SK-N-MC (cell line): ENCODE measurements around the gene UQCRQ.

Experiments
- DNase-seq: peaks from one replicate; pipeline ENCODE4 v3.0.0-alpha.2; 2011; ENCODE audit warnings: low read depth, low spot score
- H3K27ac ChIP-seq: fragments of 200-600 bp; sonication (generic); 2 replicates; pipeline ENCODE4 v1.5.1; 2016; ENCODE audit warnings: mixed run types
- H3K36me3 ChIP-seq: fragments of 200-600 bp; sonication (generic); 2 replicates; pipeline ENCODE4 v1.6.1; 2017; ENCODE audit warnings: antibody characterized with exemption, low read length, mixed read lengths; ENCODE audit not compliant: insufficient read depth
- H3K4me3 ChIP-seq: fragments of 200-600 bp; sonication (generic); 2 replicates; pipeline ENCODE4 v1.5.1; 2016
- H3K9ac ChIP-seq: fragments of 200-600 bp; sonication (generic); 2 replicates; pipeline ENCODE4 v1.8.0; 2017; ENCODE audit warnings: mixed run types, mixed read lengths; ENCODE audit not compliant: insufficient read length
- H3K9me3 ChIP-seq: fragments of 200-600 bp; sonication (generic); 2 replicates; pipeline ENCODE4 v1.6.1; 2017; ENCODE audit warnings: low read depth, mild to moderate bottlenecking, antibody characterized with exemption, low read length, moderate library complexity, mixed read lengths
- EZH2 ChIP-seq: fragments of 200-600 bp; sonication (generic); IDR thresholded peaks from one replicate; pipeline ENCODE4 v1.6.1; 2017; ENCODE audit warnings: antibody characterized with exemption
- FOXP2 ChIP-seq: optimal IDR thresholded peaks from 2 replicates; pipeline ENCODE3; 2011; ENCODE audit warnings: mild to moderate bottlenecking, moderate library complexity; ENCODE audit not compliant: insufficient read depth; ENCODE audit errors: extremely low read length, control extremely low read depth
- POLR2AphosphoS5 ChIP-seq: IDR thresholded peaks from 2 replicates; pipeline ENCODE4 v1.6.1; 2012; ENCODE audit warnings: mild to moderate bottlenecking, low read depth, low read length, borderline replicate concordance

Gene UQCRQ

GRCh38 chr5:132883261-132883834 is 16.9 kb downstream of the UQCRQ start:
- Histone ChIP-seq H3K27ac (no peak overlapping the region), H3K9ac (no peak overlapping the region), H3K4me3 (no peak overlapping the region), H3K9me3 (no peaks in the 10 kb centered on the region), H3K36me3 (peaks cover 78% of the 10 kb centered on the region)
- TF ChIP-seq POLR2AphosphoS5 (no peak), EZH2 (no peak), FOXP2 (no peak)
- no peak for DNase-seq

- DNase-seq, result no peak
- Histone ChIP-seq H3K9me3 (no peaks in the 10 kb centered on the region), H3K36me3 (peaks cover 77% of the 10 kb centered on the region)
Measured at GRCh38 chr5:132884548-132884947, 18.1 kb downstream of the UQCRQ start.

GRCh38 chr5:132886064-132886823 is 19.8 kb downstream of the UQCRQ start:
- TF ChIP-seq EZH2 (no peak), FOXP2 (no peak), POLR2AphosphoS5 (no peak)
- no peak overlapping the region for H3K9ac ChIP-seq
- peaks cover 71% of the 10 kb centered on the region for H3K36me3 ChIP-seq
- no peak overlapping the region for H3K27ac ChIP-seq
- no peak overlapping the region for H3K4me3 ChIP-seq
- no peaks in the 10 kb centered on the region for H3K9me3 ChIP-seq
- no peak for DNase-seq

More at GRCh38 chr5:132884548-132884947, 18.1 kb downstream of the UQCRQ start:
- Histone ChIP-seq H3K27ac (no peak overlapping the region), H3K4me3 (no peak overlapping the region), H3K9ac (no peak overlapping the region)
- TF ChIP-seq EZH2 (no peak), POLR2AphosphoS5 (no peak), FOXP2 (no peak)

- TF ChIP-seq EZH2, result no peak
- no peak for TF ChIP-seq FOXP2
- no peak for TF ChIP-seq POLR2AphosphoS5
- no peak for DNase-seq
- H3K36me3 ChIP-seq, result peaks cover 73% of the 10 kb centered on the region
Measured at GRCh38 chr5:132887283-132887682, 20.8 kb downstream of the UQCRQ start.

GRCh38 chr5:132889501-132889900 is 23.1 kb downstream of the UQCRQ start:
- Histone ChIP-seq H3K4me3 (no peak overlapping the region), H3K9ac (no peak overlapping the region), H3K9me3 (no peaks in the 10 kb centered on the region), H3K27ac (no peak overlapping the region), H3K36me3 (peaks cover 72% of the 10 kb centered on the region)
- no peak for DNase-seq
- TF ChIP-seq EZH2 (no peak), FOXP2 (no peak), POLR2AphosphoS5 (no peak)

More at GRCh38 chr5:132887283-132887682, 20.8 kb downstream of the UQCRQ start:
- Histone ChIP-seq H3K4me3 (no peak overlapping the region), H3K27ac (no peak overlapping the region), H3K9ac (no peak overlapping the region), H3K9me3 (no peaks in the 10 kb centered on the region)

- Histone ChIP-seq H3K36me3 (peaks cover 80% of the 10 kb centered on the region), H3K9ac (no peak overlapping the region), H3K9me3 (no peaks in the 10 kb centered on the region), H3K4me3 (no peak overlapping the region), H3K27ac (no peak overlapping the region)
- TF ChIP-seq EZH2, result no peak
- TF ChIP-seq POLR2AphosphoS5, result no peak
- no peak for TF ChIP-seq FOXP2
- no peak for DNase-seq
Measured at GRCh38 chr5:132890817-132891216, 24.4 kb downstream of the UQCRQ start.

- H3K9ac ChIP-seq, result no peak overlapping the region
- no peak overlapping the region for H3K4me3 ChIP-seq
- H3K36me3 ChIP-seq, result peaks cover 74% of the 10 kb centered on the region
- DNase-seq, result no peak
- no peaks in the 10 kb centered on the region for H3K9me3 ChIP-seq
- no peak overlapping the region for H3K27ac ChIP-seq
- no peak for TF ChIP-seq POLR2AphosphoS5
- TF ChIP-seq EZH2, result no peak
- TF ChIP-seq FOXP2, result no peak
Measured at GRCh38 chr5:132895719-132896305, 29.4 kb downstream of the UQCRQ start.

GRCh38 chr5:132896685-132897084 is 30.2 kb downstream of the UQCRQ start:
- H3K9ac ChIP-seq, result no peak overlapping the region
- H3K9me3 ChIP-seq, result no peaks in the 10 kb centered on the region
- H3K27ac ChIP-seq, result no peak overlapping the region
- TF ChIP-seq EZH2 (no peak), FOXP2 (no peak), POLR2AphosphoS5 (no peak)
- DNase-seq, result no peak
- no peak overlapping the region for H3K4me3 ChIP-seq
- H3K36me3 ChIP-seq, result peaks cover 75% of the 10 kb centered on the region
